Caco-2 (cell line): ENCODE measurements around the gene PSMG3. TPM values are rescaled to one million over a fixed set of nuclear protein-coding genes. Genes with fewer than 3 reads are reported as not detected.

ENCODE experiments used
- BruUV-seq: library from RNA; stranded (reverse); fragments of 400-500 nt; replicated peaks from 2 replicates; lab custom pipeline; 2021; lab: Mats Ljungman, UMichigan
- CTCF ChIA-PET: fragments of 300-600 bp; sonication (Branson Sonifier 250); formaldehyde crosslinking; loops from one replicate; lab custom pipeline; 2022; ENCODE audit warnings: antibody characterized with exemption; lab: Charles Lee
- POLR2A ChIA-PET: fragments of 300-600 bp; sonication (Branson Sonifier 250); formaldehyde crosslinking; loops from one replicate; lab custom pipeline; 2022; ENCODE audit warnings: antibody characterized with exemption; lab: Charles Lee
- DNase-seq, 2 experiments: peaks; one replicate each; pipeline versions ENCODE4 v3.0.0 to v3.0.0-alpha.2; 2020 to 2022
- H3K27me3 ChIP-seq: replicated peaks from 2 replicates; pipeline ENCODE4 v1.6.0; 2011; ENCODE audit warnings: low read length; ENCODE audit not compliant: control insufficient read depth, insufficient read depth
- H3K36me3 ChIP-seq: 2 replicates; pipeline ENCODE4 v1.5.1; 2011; ENCODE audit warnings: low read length; ENCODE audit not compliant: control insufficient read depth, insufficient read depth
- H3K4me1 ChIP-seq: fragments of 250-450 bp; sonication (Bioruptor Pico); 2 replicates; pipeline ENCODE4 v1.5.1; 2020; ENCODE audit warnings: mild to moderate bottlenecking
- H3K4me3 ChIP-seq: 2 replicates; pipeline ENCODE4 v1.5.1; 2011; ENCODE audit warnings: low read depth, mild to moderate bottlenecking, control low read depth, low read length
- H3K9me3 ChIP-seq: fragments of 250-450 bp; sonication (Bioruptor Pico); 2 replicates; pipeline ENCODE4 v1.5.1; 2020; ENCODE audit warnings: mild to moderate bottlenecking, moderate library complexity
- H3K27ac Mint-ChIP-seq: one replicate; pipeline ENCODE4 v1.8.0; 2022; ENCODE audit warnings: mixed read lengths; ENCODE audit not compliant: unreplicated experiment
- H3K27me3 Mint-ChIP-seq: one replicate; pipeline ENCODE4 v1.8.0; 2022; ENCODE audit warnings: mixed read lengths; ENCODE audit not compliant: insufficient read depth, unreplicated experiment
- H3K36me3 Mint-ChIP-seq: one replicate; pipeline ENCODE4 v1.8.0; 2022; ENCODE audit warnings: mild to moderate bottlenecking, mixed read lengths; ENCODE audit not compliant: insufficient read depth, unreplicated experiment
- H3K4me1 Mint-ChIP-seq: one replicate; pipeline ENCODE4 v1.8.0; 2022; ENCODE audit warnings: low read depth, mixed read lengths; ENCODE audit not compliant: unreplicated experiment
- H3K4me3 Mint-ChIP-seq: one replicate; pipeline ENCODE4 v1.8.0; 2022; ENCODE audit warnings: mild to moderate bottlenecking, moderate library complexity, mixed read lengths; ENCODE audit not compliant: unreplicated experiment
- H3K9me3 Mint-ChIP-seq: one replicate; pipeline ENCODE4 v1.8.0; 2022; ENCODE audit warnings: mixed read lengths; ENCODE audit not compliant: unreplicated experiment
- intact Hi-C: fragments of 100-400 bp; cut with micrococcal nuclease; formaldehyde crosslinking; loops from one replicate; pipeline ENCODE4 v1.10.0; 2022; ENCODE audit not compliant: unreplicated experiment
- total RNA-seq: library from RNA; stranded (reverse); gene quantifications from 2 replicates; pipeline ENCODE4 v1.2.3, GENCODE V29; 2022
- TF ChIP-seq, protein P1 (sequence below), 2 experiments: fragments of 200-600 bp in 1 of 2; IDR thresholded peaks; 1 replicate in 1 of 2; 2 replicates in 1 of 2; pipeline versions ENCODE4 v1.5.1 to v1.8.0; 2011 to 2022; ENCODE audit warnings: antibody characterized with exemption in 1 of 2, control low read depth in 1 of 2, inconsistent platforms in 1 of 2, low read depth in 1 of 2, low read length in 1 of 2, mild to moderate bottlenecking in 1 of 2, moderate library complexity in 1 of 2; ENCODE audit not compliant: insufficient read depth in 1 of 2, severe bottlenecking in 1 of 2, unreplicated experiment in 1 of 2

Gene PSMG3
- total RNA-seq, 1 experiment from 2014 or later = 35.1 TPM

DNA sequence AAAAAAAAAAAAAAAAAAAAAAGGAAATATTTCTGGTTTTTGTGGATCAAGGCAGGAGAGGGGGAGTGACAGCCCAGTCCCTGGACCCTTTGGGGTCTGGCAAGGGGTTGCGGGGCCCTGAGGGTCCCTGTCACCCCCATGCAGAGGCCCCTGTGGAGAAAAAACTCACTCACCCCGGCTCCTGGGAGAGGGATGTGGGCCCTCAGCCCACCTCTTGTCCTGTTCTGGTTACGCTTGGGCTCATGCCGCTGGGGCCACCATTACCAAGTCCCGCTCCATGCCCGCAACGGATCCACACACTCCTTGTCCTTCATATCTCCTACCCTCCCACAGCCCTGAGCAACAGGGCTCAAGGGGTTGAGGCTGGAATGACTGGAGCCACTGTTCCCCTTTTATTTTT lies 12.8 kb downstream of the PSMG3 start:
- TF ChIP-seq, protein P1, sequence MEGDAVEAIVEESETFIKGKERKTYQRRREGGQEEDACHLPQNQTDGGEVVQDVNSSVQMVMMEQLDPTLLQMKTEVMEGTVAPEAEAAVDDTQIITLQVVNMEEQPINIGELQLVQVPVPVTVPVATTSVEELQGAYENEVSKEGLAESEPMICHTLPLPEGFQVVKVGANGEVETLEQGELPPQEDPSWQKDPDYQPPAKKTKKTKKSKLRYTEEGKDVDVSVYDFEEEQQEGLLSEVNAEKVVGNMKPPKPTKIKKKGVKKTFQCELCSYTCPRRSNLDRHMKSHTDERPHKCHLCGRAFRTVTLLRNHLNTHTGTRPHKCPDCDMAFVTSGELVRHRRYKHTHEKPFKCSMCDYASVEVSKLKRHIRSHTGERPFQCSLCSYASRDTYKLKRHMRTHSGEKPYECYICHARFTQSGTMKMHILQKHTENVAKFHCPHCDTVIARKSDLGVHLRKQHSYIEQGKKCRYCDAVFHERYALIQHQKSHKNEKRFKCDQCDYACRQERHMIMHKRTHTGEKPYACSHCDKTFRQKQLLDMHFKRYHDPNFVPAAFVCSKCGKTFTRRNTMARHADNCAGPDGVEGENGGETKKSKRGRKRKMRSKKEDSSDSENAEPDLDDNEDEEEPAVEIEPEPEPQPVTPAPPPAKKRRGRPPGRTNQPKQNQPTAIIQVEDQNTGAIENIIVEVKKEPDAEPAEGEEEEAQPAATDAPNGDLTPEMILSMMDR (IDR thresholded peaks at IDR 0.05; ENCODE audit: insufficient read depth in 1 of 2, low read depth in 1 of 2, low read length in 1 of 2, severe bottlenecking in 1 of 2, unreplicated experiment in 1 of 2) = no peak
- Histone ChIP-seq H3K4me3 (no peak overlapping the region), H3K9me3 (no peaks in the 10 kb centered on the region), H3K36me3 (no peaks in the 10 kb centered on the region), H3K27me3 (no peaks in the 10 kb centered on the region), H3K4me1 (peaks cover 31% of the 10 kb centered on the region)
- Mint-ChIP-seq H3K36me3 (peaks cover 12% of the 10 kb centered on the region), H3K9me3 (no peaks in the 10 kb centered on the region), H3K4me3 (no peak overlapping the region), H3K4me1 (peaks cover 24% of the 10 kb centered on the region), H3K27me3 (no peaks in the 10 kb centered on the region), H3K27ac (no peak overlapping the region)
- ChIA-PET CTCF (interaction anchor here (0.6 to 2.1 kb wide), 3 partner anchors 21 to 51 kb away, joined by 3 to 28 read pairs (median 3); no protein-coding TSS in a partner anchor), POLR2A (no interaction called here)
- DNase-seq = no peak
- BruUV-seq = no TSS peak
- intact Hi-C loops = no loop called here

DNA sequence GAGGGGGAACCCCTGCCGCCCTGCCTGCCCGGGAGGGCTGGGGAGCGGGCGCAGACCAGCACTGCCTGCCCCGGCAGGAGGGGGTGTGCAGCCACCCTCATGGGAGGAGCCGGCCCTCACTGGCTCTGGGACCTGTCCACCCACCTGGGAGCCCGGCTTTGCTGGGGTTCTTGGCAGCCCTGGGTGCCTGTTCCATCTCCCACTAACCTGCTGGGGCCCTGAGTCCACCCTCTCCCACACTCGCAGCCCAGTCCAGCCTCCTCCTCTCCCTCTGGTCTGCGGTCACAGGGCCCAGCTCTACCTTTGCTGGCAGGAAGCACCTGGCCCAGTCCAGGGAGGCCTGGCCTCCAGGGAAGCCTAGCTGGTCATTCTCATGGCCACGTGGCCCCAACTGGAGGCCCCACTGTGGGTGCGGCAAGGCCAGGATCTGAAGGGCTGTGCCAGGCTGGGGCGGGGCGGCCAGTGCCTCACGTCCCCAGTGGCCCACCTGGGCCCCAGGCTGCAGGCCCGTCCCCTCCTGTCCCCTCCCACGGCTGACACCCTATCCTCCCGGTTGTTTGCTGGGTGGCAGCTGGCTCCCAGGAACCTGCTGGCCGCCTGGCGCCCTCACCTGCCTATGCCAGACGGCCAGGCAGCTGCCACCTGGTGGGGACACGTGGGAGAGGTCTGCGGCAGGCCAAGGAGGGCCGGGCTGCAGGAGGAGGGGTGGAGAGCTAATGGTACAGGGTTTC lies 13.9 kb downstream of the PSMG3 start, which contains the start of gene TMEM184A:
Gene TMEM184A (minus strand): TSS at position 393 of the 731 bp plus-strand sequence. CDS start 721 bp downstream, outside the sequence.
- H3K4me3 Mint-ChIP-seq = peak within 1 kb of the TSS; percentile 89
- H3K36me3 ChIP-seq = no peaks in the 10 kb centered on the region
- peaks cover 24% of the 10 kb centered on the region for H3K4me1 Mint-ChIP-seq
- H3K4me3 ChIP-seq = peak within 1 kb of the TSS; percentile 45
- ChIA-PET CTCF (interaction anchor here (0.6 to 2.1 kb wide), 8 partner anchors 12 to 95 kb away, joined by 3 to 28 read pairs (median 3); no protein-coding TSS in a partner anchor), POLR2A (interaction anchor here (0.6 to 2.3 kb wide), 5 partner anchors 19 to 1035 kb away, joined by 3 to 31 read pairs (median 4); no protein-coding TSS in a partner anchor)
- H3K9me3 Mint-ChIP-seq = no peaks in the 10 kb centered on the region
- H3K4me1 ChIP-seq = peaks cover 31% of the 10 kb centered on the region
- H3K9me3 ChIP-seq = no peaks in the 10 kb centered on the region
- H3K36me3 Mint-ChIP-seq = peaks cover 12% of the 10 kb centered on the region
- TF ChIP-seq, protein P1 (IDR thresholded peaks at IDR 0.05; ENCODE audit: insufficient read depth in 1 of 2, low read depth in 1 of 2, low read length in 1 of 2, severe bottlenecking in 1 of 2, unreplicated experiment in 1 of 2) = peak; percentile 74 to 84
- intact Hi-C loops = loop anchor here (1.0 kb wide), 2 partner anchors 19 to 49 kb away; no protein-coding TSS in a partner anchor
- TSS peak; percentile 76 for BruUV-seq
- DNase-seq = peak; percentile 86 to 87
- H3K27me3 ChIP-seq = no peaks in the 10 kb centered on the region
- H3K27me3 Mint-ChIP-seq = no peaks in the 10 kb centered on the region
- H3K27ac Mint-ChIP-seq = peak within 1 kb of the TSS; percentile 97

DNA sequence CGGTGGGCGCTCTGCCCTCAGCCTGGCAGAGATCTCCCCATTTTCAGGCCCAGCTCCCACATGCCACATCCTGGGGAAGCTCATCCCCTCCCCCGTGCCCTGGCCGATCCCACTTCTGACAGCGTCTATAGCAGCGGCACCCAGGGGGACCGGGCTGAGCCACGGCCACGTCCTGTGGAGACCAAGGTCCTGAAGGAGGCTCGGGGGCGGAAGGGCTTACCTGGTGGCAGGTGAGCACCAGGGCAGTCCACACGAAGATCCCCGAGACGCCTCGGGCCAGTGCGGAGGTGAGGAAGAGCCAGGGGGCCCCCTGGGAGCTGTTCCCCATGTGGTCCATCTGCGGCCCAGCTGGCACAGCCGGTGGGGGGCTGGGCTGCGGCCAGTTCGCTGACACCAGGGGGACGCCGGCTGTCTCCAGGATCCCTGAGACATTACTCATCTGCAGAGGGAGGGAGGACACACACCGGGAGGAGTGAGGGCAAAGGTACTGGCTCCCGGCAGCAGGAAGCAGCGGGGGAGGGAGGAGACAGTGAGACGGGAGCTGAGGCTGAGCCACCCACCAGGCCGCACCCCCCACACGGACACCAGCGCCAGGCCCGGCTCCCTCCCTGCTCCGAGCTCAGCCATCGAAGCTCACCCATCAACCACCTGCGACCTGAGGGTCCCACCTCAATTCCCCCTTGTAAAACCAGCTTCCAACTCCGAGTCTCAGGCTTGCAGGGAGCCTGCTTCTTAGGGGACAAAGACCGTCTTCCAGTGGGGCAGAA lies 14.6 kb downstream of the PSMG3 start:
- Mint-ChIP-seq H3K27ac (peak overlapping the region; percentile 97), H3K9me3 (no peaks in the 10 kb centered on the region), H3K36me3 (peaks cover 18% of the 10 kb centered on the region), H3K4me1 (peaks cover 24% of the 10 kb centered on the region), H3K4me3 (peak overlapping the region; percentile 89), H3K27me3 (no peaks in the 10 kb centered on the region)
- DNase-seq = peak; percentile 91 to 96
- intact Hi-C loops = loop anchor here (1.0 kb wide), 1 partner anchor 18 kb away; no protein-coding TSS in a partner anchor
- peak overlapping the region; percentile 45 for H3K4me3 ChIP-seq
- no peaks in the 10 kb centered on the region for H3K27me3 ChIP-seq
- CTCF ChIA-PET = interaction anchor here (0.6 to 2.1 kb wide), 5 partner anchors 15 to 94 kb away, joined by 3 to 28 read pairs (median 3); no protein-coding TSS in a partner anchor
- no peaks in the 10 kb centered on the region for H3K36me3 ChIP-seq
- no TSS peak for BruUV-seq
- peaks cover 31% of the 10 kb centered on the region for H3K4me1 ChIP-seq
- TF ChIP-seq, protein P1 (IDR thresholded peaks at IDR 0.05; ENCODE audit: insufficient read depth in 1 of 2, low read depth in 1 of 2, low read length in 1 of 2, severe bottlenecking in 1 of 2, unreplicated experiment in 1 of 2) = no peak
- H3K9me3 ChIP-seq = no peaks in the 10 kb centered on the region
- POLR2A ChIA-PET = interaction anchor here (0.6 to 2.3 kb wide), 5 partner anchors 18 to 1034 kb away, joined by 3 to 31 read pairs (median 4); no protein-coding TSS in a partner anchor
